ENCODE measurements around the gene RASSF7. TPM values are rescaled to one million over a fixed set of nuclear protein-coding genes. Genes with fewer than 3 reads are reported as not detected.

Gene RASSF7
- total and polyA plus RNA-seq, 2 donors (not counting 1 experiment from before 2014, with no cell fraction given): 29.8 to 89.3 TPM

DNA sequence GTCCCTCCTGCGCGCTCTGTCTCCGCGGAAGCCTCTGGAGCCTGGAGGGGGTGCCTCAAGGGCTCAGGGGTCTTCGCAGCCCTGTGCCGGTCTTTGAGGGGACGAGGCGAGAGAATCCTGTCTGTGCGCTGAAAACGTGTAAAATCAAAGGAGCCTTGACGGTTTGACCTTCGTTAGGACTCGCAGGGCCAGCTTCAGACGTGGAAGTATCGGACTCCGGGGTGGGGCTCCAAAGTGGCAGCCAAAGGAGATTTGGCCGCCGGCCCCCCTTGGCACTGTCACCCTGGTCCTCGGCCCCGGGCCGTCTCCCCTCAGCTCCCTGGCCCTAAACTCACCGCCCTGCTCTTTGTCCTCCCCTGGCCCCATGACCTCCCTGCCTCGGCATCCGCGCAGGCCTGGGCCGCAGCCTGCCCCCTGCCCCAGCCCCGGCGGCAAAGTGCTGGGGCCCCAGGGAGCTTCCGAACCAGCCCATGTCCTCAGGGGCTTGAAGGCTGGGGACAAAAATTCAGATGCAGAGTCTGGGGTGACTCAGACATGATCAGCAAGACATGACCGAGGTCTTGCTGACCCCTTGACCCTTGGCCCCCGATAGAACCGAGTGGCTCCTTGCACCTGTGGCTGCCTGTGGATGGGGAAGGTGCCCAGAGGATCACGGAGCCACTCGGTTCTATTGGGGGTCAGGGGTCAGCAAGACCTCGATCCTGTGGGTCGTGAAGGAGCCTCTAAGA, 8.6 kb downstream of the RASSF7 start:
- H3K36me3 ChIP-seq (replicated peaks in 1 of 2; ENCODE audit: control extremely low read depth in 1 of 2, control insufficient read depth in 1 of 2, extremely low read depth in 1 of 2, insufficient read depth in 2 of 2, low read length in 1 of 2): no peaks in the 10 kb centered on the region
- intact Hi-C loops (cut with micrococcal nuclease): loop anchor here (2.0 to 5.0 kb wide), 4 partner anchors 33 to 128 kb away; partner anchors contain the start of genes DEAF1, LRRC56, RNH1 and TMEM80

More for the DNA sequence above, 8.6 kb downstream of the RASSF7 start:
- ATAC-seq (ENCODE audit: low read depth) (no peak), DNase-seq (no peak)
- TF ChIP-seq EZH2 (IDR thresholded peaks at IDR 0.05; ENCODE audit: borderline replicate concordance, insufficient read depth, low read depth, low read length, poor library complexity, severe bottlenecking): no peak
- TF ChIP-seq, protein P1, sequence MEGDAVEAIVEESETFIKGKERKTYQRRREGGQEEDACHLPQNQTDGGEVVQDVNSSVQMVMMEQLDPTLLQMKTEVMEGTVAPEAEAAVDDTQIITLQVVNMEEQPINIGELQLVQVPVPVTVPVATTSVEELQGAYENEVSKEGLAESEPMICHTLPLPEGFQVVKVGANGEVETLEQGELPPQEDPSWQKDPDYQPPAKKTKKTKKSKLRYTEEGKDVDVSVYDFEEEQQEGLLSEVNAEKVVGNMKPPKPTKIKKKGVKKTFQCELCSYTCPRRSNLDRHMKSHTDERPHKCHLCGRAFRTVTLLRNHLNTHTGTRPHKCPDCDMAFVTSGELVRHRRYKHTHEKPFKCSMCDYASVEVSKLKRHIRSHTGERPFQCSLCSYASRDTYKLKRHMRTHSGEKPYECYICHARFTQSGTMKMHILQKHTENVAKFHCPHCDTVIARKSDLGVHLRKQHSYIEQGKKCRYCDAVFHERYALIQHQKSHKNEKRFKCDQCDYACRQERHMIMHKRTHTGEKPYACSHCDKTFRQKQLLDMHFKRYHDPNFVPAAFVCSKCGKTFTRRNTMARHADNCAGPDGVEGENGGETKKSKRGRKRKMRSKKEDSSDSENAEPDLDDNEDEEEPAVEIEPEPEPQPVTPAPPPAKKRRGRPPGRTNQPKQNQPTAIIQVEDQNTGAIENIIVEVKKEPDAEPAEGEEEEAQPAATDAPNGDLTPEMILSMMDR (IDR thresholded peaks at IDR 0.05): no peak
- Histone ChIP-seq H4K20me1 (ENCODE audit: control insufficient read depth, insufficient read depth, low read length, poor library complexity, severe bottlenecking) (no peaks in the 10 kb centered on the region), H2AFZ (ENCODE audit: insufficient read depth, low read depth, low read length, poor library complexity, severe bottlenecking) (peak overlapping the region; percentile 74), H3K27me3 (replicated peaks in 1 of 4; ENCODE audit: control extremely low read depth in 1 of 4, control insufficient read depth in 3 of 4, insufficient read depth in 4 of 4, low read length in 3 of 4) (peaks cover 0 to 9% (median 4%) of the 10 kb centered on the region in 4 experiments), H3K4me3 (ENCODE audit: control extremely low read depth in 1 of 5, extremely low read depth in 1 of 5, insufficient read depth in 1 of 5, low read depth in 2 of 5, low read length in 4 of 5) (peak overlapping the region; percentile 30 to 85 (median 68)), H3K9ac (ENCODE audit: low read length) (peak overlapping the region; percentile 81), H3K79me2 (ENCODE audit: control insufficient read depth, insufficient read depth, low read length) (no peaks in the 10 kb centered on the region), H3K4me2 (replicated peaks; ENCODE audit: low read depth, low read length, poor library complexity, severe bottlenecking) (peak overlapping the region; percentile 97), H3K9me3 (ENCODE audit: control extremely low read depth in 1 of 3, control insufficient read depth in 2 of 3, insufficient read depth in 1 of 3, low read length in 2 of 3) (no peaks in the 10 kb centered on the region), H3K27ac (ENCODE audit: low read length in 2 of 2) (peak overlapping the region; percentile 50 to 67), H3K4me1 (ENCODE audit: control insufficient read depth in 2 of 2, insufficient read depth in 2 of 2, low read length in 2 of 2) (peaks cover 10 to 13% of the 10 kb centered on the region in 2 donors)
- H3K4me3 Mint-ChIP-seq: peak overlapping the region; percentile 83
- H3K9me3 Mint-ChIP-seq (ENCODE audit: insufficient read depth): no peaks in the 10 kb centered on the region
- H3K27ac Mint-ChIP-seq: peak overlapping the region; percentile 81
- H3K27me3 Mint-ChIP-seq: peaks cover 5% of the 10 kb centered on the region
- POLR2A ChIA-PET: interaction anchor here (0.6 to 2.1 kb wide), 2 partner anchors 33 to 127 kb away, joined by 4 to 10 read pairs; partner anchors contain the start of gene HRAS
- peaks cover 6% of the 10 kb centered on the region for H3K4me1 Mint-ChIP-seq
- 48% methylated on average over 36 of the region's 36 CpGs for WGBS (ENCODE audit: insufficient coverage)
- CTCF ChIA-PET: interaction anchor here (1.4 to 1.7 kb wide), 2 partner anchors 8 to 15 kb away, joined by 4 read pairs; no protein-coding TSS in a partner anchor

All from B cell (primary cell).